Iris pigment epithelial cell (primary cell): Measurements from ENCODE around the gene KLHL41.

Experiments
- DNase-seq: peaks from one replicate; pipeline ENCODE4 v3.0.0-alpha.2; 2011; ENCODE audit warnings: low read depth

The KLHL41 gene

GRCh38 chr2:169509298-169509885, at the start of gene KLHL41:
KLHL41 (plus strand) TSS chr2:169509702; CDS start chr2:169509779, 77 bp downstream.
- peak; percentile 63 for DNase-seq

- no peak for DNase-seq
Observed at GRCh38 chr2:169461143-169461542, 48.4 kb upstream of the KLHL41 start.

DNA sequence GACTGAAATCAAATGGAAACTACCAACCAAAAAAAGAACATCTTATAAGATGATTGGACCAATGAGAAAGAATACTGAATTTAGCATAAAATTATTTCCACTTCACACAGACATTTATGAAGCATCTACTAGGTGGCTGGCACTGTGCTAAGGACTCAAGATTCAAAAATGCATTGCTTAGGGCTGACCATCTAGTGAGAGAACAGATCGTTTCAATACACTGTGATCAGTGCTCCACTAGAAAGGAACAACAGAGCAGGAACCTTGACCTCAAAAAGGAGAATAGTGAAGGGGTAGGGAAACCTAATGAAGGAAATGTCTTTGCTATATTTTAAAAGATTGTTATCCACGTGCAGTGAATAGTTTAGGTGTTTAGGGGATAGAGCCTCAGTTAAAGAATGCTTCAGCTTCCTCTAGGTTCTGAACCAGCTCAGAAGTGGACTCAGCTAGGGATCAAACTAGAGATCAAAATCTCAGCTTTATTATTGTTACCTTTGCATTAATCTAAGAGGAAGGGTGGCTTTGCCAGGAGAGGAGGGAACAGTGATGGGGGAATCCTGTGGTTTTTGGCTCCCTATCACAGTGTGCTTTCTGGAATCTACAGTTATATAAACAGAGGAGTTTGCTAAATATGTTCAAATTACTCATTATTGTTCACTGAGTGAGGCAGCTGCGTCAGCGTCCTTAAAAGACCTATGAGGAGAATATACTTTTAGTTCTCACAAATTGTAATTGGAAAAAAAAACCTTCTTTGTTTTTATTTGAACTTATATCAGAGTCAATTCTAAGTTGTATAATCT, 46.4 kb upstream of the KLHL41 start:
- peak; percentile 94 for DNase-seq

DNA sequence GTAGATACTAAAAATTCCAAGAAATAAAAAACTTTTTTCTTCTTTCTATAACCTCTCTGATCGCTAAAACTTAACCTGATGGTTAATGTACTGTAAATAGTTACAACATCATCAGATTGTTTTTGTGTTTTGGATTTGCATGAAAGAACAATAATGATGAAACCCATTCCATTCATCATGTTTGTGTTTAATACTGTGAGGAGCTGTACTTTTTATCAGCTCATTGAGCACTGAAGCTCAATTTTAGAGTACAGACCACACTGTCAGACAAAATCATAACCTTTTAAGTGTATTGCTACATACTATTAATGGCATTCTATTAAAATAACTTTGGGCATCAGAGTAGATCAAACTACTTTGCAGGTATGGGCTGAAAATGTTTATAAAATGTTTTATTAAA, 45.0 kb upstream of the KLHL41 start:
- peak; percentile 17 for DNase-seq

DNA sequence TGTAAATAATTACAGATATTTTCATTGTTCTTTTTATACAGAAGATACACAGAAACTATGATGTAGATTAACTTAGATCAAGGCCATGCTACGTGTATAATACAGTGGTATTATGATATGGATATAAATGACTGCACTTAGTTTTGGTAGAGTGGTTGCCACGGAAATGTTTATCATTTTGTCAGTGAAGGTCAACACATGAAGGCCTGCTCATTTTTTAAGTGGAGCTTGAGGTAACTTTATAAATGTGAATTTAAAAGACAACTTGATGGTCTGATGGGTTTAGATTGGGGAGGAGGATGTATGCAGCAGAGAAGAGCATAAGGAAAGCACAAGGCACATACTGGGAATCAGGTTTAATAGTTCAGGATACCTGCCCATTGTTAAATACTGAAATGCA, 44.6 kb upstream of the KLHL41 start:
- peak; percentile 9 for DNase-seq

DNA sequence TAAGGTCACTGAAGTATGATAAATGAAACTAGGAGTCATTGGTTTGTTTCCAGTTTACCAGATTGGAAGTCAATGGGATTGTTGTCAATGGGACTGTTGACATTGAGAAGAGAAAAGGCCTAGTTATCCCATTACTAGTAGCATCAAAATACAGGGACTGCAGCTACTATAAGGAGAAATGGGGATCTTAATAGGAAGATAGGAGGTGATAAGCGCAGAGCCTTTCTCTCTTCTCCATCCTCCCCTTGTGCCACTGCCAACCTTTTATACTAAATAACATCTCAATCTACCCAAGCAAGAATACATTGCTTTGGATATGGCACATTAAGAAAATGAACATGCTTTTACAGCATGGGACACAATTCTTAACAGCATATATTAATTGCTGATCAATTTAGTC, 40.7 kb upstream of the KLHL41 start:
- no peak for DNase-seq

DNA sequence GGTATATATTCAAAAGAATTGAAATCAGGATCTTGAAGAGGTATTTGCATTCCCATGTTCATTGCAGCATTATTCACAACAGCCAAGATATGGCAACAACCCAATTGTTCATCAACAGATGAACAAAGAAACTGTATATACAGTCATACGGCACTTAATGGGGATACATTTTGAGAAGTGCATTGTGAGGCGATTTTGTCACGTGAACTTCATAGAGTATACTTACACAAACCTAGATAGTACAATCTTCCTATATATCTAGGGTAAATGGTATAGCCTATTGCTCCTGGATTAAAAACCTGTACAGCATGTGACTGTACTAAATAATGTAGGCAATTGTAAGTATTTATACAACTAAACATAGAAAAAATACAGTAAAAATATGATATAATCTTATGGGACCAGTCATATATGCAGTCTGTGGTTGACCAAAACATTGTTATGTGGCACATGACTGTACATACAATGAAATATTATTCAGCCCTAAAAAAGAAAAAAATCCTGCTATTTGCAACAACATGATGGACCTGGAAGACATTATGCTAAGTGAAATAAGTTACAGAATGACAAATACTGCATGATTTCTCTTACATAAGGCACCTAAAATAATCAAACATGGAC, 39.4 kb upstream of the KLHL41 start:
- no peak for DNase-seq

- DNase-seq: no peak
Observed at GRCh38 chr2:169472249-169472648, 37.3 kb upstream of the KLHL41 start.

GRCh38 chr2:169476459-169476858, 33.0 kb upstream of the KLHL41 start:
- DNase-seq: peak; percentile 81

GRCh38 chr2:169478339-169478738, 31.2 kb upstream of the KLHL41 start:
- DNase-seq: peak; percentile 52

- no peak for DNase-seq
Observed at GRCh38 chr2:169478745-169479256, 30.7 kb upstream of the KLHL41 start.

DNA sequence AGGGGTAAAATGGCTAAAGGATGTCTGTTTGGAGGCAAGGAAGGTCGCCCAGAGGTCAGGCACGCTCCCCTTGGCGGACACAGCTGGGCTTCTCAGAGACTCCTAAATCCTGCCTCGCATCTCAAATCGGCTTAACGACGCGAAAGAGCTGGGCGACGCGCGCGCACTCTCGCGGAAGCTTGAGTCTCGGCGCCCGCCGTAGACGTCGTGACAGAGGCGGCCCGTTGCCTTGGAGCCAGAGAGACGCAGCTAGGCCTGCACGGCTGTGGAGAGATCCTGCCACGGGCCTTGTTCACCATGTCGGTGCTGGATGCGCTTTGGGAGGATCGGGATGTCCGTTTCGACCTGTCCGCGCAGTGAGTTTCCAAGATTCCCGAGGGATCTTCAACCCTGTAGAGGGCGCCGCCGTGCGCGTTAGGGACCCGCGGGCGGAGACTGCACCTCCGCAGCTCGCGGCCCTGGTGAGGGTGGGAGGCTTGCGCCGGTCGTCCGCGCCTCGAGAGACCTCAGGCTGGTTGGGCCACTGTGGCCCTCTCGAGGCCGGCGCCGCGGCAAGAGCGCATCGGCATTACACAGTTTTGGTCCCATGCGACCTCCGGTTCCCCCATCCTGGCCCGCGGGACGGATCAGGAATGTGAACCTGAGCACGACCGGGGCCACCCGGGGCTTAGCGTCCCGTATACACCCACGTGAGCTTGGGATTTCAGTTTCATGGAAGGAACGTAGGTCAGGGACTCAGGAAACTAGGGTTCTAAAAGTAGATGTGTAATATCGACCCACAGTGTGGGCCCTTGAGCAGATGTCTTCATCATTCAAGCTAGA, 30.0 kb upstream of the KLHL41 start, which contains the start of gene BBS5:
Gene BBS5, plus strand, starts transcription at position 238 of the 822 bp plus-strand sequence. Its CDS starts 60 bp downstream, at position 298.
- DNase-seq: peak; percentile 91

DNA sequence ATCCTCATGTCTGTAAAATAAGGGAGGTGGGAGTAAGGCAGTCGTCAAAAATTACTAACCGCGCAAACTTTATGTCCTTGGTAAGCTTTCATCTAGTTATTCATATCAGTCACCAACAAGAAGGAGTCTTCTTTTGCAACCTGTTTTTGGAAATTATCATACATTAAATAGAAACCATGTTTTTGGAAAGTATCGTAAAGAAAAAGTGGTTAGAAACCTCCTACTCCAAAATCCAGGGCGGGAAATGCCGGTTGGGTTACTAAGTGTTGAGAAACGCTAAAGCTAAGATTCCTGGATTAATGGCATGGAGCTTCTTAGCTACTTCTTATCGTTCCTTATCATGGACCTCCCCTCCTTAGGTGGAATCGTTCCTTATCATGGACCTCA, 29.4 kb upstream of the KLHL41 start:
- peak; percentile 18 for DNase-seq

DNA sequence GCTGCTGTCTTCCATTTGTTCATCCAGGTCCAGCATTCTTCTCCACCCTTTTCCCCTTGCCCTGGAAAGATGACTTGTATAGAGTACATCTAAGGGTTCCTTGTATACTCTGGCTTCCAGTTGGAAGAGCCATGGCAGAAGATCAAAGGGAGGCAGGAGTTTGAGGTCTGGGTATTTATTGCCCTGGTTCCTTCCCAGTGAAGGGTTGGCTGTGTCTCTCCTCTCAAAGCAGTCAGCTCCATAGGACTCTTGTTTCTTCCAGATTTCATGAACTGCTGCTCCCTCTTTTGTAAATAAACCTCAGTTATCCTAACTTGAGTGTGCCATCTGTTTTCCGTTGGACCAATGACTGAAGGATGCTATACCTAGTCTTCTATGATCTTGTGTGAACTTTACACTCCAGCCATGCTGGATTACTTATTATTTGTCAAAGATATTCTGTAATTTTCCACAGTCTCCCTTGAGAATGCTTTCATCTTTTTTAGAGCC, 23.8 kb upstream of the KLHL41 start:
- no peak for DNase-seq

- no peak for DNase-seq
Observed at GRCh38 chr2:169486487-169486886, 23.0 kb upstream of the KLHL41 start.

- DNase-seq: no peak
Observed at GRCh38 chr2:169490834-169491233, 18.7 kb upstream of the KLHL41 start.

DNA sequence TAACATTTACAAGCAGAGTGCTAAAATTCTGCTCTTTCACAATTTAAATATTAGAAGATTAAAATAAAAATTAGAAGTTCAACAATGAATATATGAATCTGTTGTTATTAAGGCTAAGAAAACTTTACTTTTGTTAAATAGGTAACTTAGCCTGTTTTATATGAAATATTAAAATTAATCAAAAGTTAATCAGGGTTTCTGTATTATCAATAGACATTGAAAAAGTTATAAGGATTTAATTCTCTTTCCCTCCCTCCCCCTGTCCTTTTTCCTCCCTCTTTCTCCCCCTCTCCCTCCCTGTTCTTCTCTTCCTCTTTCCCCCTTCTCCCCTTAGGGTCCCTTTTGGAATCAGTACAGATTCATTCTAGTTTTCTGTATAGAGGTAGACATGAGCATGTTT, 18.1 kb upstream of the KLHL41 start:
- DNase-seq: no peak

DNA sequence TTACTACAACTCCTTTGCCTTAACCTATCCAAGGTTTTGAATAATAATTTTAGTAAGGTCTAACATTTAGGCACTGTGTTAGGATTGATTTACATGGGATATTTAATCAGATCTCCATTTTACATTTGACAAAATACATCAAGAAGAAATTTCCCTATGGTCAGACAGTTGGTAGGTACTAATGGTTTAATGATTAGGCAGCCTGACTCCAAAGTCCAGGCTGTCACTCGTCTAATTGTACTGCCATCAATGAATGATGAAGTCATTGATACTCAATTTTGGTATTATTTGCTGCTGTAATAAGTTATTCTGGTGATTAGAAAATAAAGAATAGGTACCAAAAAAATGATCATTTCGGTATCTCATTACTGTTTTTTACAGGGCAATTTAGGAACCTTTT, 16.1 kb upstream of the KLHL41 start:
- no peak for DNase-seq

- DNase-seq: no peak
Observed at GRCh38 chr2:169495310-169495928, 14.1 kb upstream of the KLHL41 start.

GRCh38 chr2:169504651-169505050, 4.9 kb upstream of the KLHL41 start:
- DNase-seq: no peak

GRCh38 chr2:169507698-169508097, 1.8 kb upstream of the KLHL41 start:
- DNase-seq: peak; percentile 81
